Fibroblast of skin of scalp (primary cell): Measurements from ENCODE around the gene HBP1.
"Not testable (repeated sequence)": the region's sequence is repeated elsewhere in the genome, so short reads cannot be mapped to it uniquely, and the experiment has no call there.

Experiments used
- DNase-seq: peaks from one replicate; pipeline ENCODE4 v3.0.0-alpha.2; 2013

Gene HBP1

GRCh38 chr7:107230334-107230733, 61.5 kb downstream of the HBP1 start:
- peak; percentile 51 for DNase-seq

DNA sequence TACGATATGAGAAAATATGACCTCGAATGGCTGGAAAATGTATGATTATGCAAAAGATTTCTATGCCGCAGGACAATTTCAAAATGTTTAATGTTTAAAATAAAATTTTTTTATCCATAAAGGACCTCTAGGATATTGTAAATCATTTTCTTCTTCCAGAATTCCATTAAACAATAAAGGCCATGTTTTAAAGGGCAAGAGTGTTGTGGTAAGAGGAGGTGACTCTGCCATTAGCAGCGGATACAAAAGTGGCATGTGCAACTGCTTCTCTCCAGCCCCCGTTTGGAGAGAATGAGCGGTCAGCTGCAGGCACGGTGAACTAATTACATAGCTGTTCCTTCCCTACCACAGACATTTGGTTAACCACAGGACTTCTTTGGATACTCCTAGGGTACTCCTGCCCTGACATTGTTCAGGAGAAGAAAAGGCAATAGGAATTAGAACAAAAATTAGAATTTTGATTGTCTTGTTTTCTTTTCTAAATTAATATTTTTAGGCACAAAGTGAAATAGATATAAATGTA, 63.8 kb downstream of the HBP1 start:
- peak; percentile 73 for DNase-seq

DNA sequence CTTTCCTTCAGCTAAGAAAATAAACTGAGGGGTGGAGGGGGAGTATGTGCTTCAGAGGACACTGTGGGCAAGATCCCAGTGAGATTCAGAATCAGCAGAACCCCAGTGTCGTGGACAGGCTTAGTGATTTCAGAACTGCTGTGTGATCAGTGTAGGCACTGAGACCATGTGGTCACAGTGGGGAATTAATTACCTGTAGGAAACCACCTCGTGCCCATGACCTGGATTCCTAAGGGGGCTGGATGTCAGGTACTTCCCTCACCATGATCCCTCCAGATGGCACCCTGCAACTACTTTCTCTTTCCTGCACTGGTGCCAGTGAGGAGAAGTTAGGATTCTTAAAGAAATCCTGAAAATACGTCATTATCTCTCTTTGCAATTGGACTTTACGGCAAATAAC, 64.4 kb downstream of the HBP1 start:
- no peak for DNase-seq

DNA sequence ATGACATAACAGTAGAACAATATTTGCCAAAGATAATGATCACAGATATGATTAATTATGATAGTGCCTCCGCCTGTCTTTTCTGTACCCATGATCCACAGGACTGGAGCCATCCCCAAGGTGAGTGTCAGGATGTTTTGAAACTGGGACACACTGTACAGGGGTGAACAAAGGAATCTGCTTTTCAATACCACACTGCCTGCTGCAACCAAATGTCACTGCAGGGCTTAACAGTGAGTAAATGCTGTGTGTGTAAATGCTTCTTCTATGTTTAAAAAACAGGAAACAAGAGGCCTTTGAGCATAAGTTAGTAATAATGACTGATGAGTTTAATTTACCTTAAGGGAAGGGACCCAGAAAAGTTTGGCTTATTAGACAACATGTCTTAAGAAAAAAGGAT, 65.2 kb downstream of the HBP1 start:
- DNase-seq, result no peak

- no peak for DNase-seq
Measured at GRCh38 chr7:107234436-107234835, 65.6 kb downstream of the HBP1 start.

DNA sequence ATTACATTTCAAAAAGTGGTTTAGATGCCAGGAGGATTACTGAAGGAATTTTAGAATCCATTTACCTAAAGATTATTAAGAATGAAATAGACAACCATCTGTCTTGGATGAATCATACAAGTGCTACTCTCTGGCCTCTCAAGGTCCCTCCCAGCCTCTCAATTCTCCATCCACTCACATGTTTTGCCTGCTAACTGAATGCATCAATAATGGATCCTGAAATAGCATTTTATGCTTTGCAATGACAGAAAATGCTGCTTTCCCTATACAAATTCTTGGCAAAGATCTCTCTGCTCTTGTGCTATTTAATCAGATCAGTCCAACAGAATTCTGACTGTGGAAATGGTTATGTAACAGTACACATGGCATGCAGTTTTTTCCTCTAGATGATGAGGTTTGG, 68.1 kb downstream of the HBP1 start:
- no peak for DNase-seq

GRCh38 chr7:107237451-107237850, 68.6 kb downstream of the HBP1 start:
- no peak for DNase-seq

DNA sequence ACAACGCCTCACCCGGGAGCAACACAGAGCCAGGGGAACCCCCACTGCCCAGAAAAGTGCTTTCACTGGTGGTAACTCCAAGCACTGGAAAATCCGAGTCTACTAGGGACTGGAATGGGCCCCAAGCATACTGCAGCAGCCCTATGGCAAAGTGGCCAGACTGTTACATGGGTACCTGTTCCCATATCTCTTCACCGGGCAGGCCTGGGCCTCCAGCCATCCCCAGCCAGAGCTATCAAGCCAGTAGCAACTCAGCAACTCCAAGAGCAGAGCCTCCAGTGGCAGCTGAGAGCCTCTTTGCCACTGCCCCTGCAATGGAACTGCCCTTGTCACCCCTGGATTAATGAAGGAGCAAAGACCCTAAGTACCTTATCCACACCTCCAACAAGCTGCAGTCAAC, 73.5 kb downstream of the HBP1 start:
- DNase-seq, result no peak

- no peak for DNase-seq
Measured at GRCh38 chr7:107244613-107245012, 75.8 kb downstream of the HBP1 start.

- DNase-seq, result not testable (repeated sequence)
Measured at GRCh38 chr7:107246836-107247235, 78.0 kb downstream of the HBP1 start.

GRCh38 chr7:107248551-107249316, 79.9 kb downstream of the HBP1 start:
- no peak for DNase-seq

GRCh38 chr7:107251963-107252362, 83.2 kb downstream of the HBP1 start:
- DNase-seq, result no peak
